HG02938 (cell line): ENCODE data around the gene NREP.
"Not testable (repeated sequence)": the region's sequence is repeated elsewhere in the genome, so short reads cannot be mapped to it uniquely, and the experiment has no call there.

ENCODE experiments used
- ATAC-seq: cut with Tn5 transposase; IDR thresholded peaks from one replicate; pipeline ENCODE4 v1.9.1; 2021; ENCODE audit warnings: mild to moderate bottlenecking, moderate library complexity; ENCODE audit not compliant: unreplicated experiment

The NREP gene

DNA sequence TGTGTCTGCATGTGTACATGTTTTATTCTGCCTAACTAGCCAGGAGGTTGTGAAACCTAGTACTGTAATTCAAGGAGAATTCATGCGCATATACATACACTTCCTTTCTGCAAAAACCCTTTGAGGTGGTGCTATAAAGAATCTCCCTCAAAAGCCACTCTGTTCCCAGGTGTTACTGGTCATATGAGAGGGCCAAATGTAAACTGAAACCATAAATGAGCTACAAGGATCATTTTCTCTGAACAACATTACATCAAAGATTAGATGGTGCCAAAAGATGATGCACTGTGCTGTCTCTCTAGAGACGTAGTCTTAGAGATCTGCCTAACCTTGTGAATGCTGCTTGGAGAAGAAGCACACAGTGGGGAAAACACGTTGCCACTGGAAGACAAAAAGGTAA lies 15.7 kb downstream of the NREP start:
- no peak for ATAC-seq

DNA sequence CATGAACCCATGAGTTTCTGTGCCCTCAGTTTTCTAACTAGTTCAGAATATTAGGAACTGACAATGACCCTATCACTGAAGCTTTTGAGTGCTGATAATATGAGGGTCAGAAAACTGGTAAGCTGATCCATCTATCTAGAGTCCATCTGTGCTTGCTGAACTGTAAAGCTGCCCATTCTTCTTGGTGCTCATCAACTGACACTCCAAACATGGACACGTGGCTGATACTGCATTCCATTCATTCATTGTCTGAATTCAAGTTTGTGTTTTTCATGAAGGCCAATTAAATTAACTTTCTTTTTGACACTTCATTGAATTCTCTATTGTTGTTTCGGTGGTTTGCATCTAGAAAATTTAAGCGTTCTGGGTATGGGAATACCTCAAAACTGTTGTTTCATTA lies 17.6 kb downstream of the NREP start:
- ATAC-seq: no peak

DNA sequence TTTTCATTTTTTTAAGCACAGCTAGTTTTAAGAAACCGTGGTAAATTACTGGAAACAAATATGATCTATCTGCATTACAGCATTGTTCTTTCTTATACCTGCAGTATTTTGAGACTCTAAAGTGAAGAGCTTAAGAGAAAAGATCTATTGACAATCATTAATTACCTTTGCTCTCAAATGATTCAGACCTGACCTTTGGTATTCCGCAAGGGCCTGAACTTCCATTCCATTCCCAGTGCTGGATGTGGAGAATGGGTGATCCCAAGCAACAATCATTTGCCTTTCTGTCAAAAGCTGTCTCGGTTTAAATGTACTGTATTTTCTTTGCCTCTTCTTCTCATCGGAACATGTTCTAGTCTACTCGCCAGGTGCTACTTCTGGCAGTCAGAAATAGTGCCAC lies 18.9 kb downstream of the NREP start:
- no peak for ATAC-seq

- ATAC-seq: no peak
Observed at GRCh38 chr5:111737716-111738115, 19.3 kb downstream of the NREP start.

DNA sequence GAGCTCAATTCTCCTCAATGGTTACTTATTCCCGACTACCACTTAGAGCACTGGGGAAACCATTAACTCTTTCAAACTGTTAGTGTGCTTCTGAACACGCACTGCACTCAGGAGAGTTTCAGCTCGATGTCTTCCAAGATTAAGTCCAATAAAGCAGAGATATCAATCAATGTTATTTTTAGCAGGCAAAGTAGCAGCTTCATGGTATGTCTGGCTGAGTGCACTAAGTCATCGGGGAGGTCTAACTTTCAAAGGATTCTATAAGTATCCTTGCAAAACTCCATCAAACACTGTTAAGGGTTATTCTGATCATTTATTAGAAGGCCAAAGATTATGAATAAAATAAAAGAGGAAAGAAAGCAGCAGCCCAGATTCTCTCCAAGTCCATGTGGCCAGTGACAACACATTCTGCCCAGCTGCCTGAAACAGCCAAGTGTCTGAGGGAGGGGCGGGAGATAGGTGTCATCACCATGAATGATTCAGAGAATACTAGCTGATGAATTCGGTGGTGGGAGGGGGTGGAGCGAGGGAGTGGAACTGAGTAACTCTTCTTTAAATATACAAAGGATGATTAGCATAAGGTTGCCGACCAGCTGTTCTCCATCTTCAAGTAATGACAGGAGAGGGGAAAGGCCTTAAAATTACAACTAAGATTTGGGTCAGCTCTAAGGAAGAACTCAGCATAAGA lies 21.3 kb downstream of the NREP start:
- ATAC-seq: no peak

GRCh38 chr5:111734597-111734996 lies 22.4 kb downstream of the NREP start:
- ATAC-seq: no peak

DNA sequence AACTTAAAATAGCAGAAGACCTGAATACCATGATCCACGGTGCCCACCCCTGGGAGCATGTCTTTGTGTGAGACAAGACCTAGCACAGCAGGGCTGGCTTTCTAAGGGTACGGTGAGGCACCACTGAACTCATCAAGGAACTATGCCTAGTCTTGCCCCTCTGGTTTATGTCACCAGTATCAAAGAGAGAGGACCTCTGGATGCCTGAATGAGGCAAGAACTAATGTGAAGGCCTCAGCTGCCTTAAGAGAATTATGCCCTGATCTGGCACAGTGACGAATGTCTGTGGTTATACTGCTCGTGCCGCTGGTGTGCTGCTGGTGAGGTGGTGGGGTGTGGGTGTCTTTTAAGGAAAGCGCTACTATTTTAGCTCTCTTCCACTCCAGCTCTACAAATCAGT lies 23.0 kb downstream of the NREP start:
- no peak for ATAC-seq

- ATAC-seq: no peak
Observed at GRCh38 chr5:111733571-111733970, 23.4 kb downstream of the NREP start.

DNA sequence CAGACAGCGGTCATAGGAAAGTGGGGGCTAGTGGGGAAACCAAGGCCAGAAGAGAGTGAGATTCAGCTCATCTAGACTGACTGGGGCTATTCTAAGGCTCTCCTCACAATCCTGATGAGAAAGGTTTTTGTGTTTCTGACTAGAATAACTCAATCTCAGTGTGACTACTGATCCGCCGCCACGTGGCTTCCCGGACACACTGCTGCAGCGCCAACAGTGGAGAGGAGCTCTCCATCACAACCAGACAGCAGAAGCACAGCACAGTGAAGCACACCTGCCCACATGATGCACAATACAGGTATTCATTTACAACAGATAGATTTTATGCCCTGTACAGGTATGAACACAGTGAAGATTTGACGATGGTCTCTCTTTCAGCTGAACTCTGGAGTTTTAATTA lies 25.4 kb downstream of the NREP start:
- ATAC-seq: no peak

- ATAC-seq: no peak
Observed at GRCh38 chr5:111730659-111731382, 26.2 kb downstream of the NREP start.

GRCh38 chr5:111728941-111729340 lies 28.1 kb downstream of the NREP start:
- no peak for ATAC-seq

DNA sequence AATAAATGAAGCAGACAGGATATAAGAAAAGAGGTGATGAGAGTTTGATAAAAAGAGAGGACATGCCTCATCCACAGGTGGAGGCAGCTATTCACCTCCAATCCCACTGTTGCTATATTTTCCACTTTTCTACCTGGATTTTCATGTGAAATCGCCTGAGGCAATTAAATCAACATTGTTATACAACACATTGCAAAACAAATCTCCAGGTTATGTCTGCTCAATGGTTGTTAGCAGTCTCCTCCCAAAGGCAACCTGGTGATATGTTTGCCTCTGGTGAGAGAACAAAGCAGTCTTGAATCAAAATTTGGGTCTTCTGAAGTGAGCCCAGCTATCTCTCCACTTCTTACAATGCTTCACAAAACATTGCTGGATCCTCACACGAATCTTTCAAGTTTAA lies 30.0 kb downstream of the NREP start:
- ATAC-seq: no peak

- no peak for ATAC-seq
Observed at GRCh38 chr5:111722140-111722539, 34.9 kb downstream of the NREP start.

DNA sequence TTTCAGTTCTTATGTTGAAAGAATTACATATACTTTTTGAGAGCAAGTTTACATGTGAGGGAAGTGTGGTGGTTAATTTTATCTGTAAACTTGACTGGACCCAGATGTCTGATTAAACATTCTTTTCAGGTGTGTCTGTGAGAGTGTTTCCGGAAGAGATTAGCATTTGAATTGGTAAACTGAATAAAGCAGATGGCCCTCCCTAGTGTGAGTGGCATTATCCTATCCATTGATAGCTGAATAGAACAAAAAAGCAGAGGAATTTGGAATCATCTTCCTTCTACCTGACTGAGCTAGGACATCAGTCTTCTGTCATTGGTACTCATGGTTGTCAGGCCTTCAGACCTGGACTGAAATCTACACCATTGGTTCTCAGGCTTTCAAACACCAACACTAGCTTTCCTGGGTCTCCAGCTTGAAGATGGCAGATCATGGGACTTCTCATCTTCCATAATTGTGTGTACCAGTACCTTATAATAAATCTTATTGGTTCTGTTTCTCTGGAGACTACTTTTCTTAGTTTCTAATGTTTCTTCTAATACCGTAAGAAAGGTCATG lies 36.6 kb downstream of the NREP start:
- no peak for ATAC-seq

DNA sequence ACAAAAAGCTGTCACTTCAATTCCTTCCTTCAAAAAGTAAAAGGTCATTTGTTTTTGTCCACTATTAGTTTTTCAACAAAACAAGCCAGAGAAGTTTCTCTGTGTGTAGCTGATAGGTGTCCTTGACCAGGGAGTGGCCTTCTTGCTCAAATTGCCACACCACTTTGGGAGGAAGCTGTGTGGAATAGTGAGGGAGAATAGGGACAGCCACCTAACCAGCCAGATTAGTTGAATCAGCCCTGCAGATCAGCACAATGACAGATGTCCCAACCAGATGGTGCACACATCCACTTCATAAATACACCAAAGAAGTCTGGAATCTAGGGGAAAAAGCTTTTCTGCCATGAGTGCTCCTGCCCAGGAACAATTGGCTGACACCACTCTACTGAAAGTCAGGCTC lies 37.2 kb downstream of the NREP start:
- ATAC-seq: no peak

DNA sequence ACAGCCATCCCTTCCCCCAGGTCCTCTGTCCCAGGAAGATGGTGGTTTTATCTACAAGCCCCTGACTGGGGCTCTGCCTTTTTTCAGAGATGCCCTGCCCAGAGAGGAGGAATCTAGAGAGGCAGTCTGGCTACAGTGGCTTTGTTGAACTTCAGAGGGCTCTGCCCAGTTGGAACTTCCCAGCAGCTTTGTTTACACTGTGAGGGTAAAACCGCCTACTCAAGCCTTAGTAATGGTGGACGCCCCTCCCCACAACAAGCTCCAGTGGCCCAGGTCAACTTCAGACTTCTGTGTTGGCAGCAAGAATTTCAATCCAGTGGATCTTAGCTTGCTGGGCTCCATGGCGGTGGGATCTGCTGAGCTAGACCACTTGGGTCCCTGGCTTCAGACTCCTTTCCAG lies 40.2 kb downstream of the NREP start:
- not testable (repeated sequence) for ATAC-seq

GRCh38 chr5:111707630-111708164 lies 49.3 kb downstream of the NREP start:
- ATAC-seq: no peak

DNA sequence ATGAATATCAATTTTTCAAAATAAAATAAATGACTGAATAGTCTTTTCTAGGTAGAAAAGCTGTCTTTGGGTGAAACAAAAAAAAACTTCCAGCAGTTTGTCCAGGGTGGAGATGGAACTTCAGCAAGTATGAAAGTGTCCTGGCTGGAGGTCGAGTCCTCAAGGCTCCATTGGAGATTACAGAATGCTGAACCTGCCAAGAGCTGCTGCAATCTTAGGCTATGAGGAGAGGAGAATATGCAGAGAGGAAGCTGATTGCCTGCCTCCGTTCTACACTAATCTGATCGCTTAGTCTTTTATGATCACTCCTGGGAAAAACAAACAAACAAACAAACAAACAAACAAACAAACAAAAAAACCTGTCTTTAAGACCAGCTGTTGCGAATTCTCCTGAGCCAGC lies 50.6 kb downstream of the NREP start:
- no peak for ATAC-seq

DNA sequence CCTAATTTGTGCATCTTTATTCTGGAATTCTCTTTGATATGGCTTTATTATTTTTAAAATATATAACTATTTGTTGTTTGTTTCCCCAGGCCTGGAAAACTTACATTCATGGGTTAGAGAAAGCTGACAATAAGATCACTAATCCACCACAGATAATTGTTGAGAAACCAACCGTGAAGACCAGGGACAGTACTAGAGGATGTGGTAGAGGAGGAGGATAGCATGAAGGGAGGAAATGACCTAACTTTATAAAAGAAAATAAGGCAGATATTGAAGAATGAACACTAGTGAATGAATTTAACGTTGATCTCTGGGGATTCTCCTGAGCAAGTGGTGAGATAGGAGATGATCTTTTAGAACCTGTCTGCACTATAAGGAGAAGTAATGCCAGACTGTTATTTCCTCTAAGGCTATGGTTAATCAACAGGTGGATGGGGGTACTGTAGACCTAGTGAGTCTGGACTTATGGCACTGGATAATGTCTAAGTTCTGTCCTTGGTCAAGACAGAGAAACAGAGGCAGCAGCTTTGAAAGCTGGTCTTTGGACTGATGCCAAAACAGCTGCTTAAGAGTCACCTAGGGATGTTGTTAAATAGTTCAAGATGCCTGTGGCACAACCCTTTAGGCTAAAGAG lies 52.4 kb downstream of the NREP start:
- peak; percentile 52 for ATAC-seq

GRCh38 chr5:111703662-111704061 lies 53.3 kb downstream of the NREP start:
- peak; percentile 93 for ATAC-seq

DNA sequence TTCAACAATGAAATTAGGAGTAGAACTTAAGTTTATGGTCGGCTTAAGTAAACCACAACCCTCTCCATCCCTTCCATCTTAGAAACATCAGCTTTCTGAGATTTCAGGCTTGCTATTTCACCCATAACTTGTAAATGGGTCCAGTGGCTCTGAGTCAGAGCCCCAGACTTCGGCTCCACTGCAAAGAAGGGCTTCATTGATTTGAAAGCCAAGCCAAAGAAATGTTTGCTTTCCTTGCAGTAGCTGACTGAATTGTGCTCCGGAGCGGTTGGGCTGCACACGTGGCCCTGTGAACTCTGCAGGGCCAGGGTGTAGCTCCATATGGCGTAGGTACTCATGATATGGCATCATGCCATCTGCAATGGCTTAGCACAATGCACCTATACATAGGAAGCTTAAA lies 57.0 kb downstream of the NREP start:
- no peak for ATAC-seq

GRCh38 chr5:111699324-111699723 lies 57.7 kb downstream of the NREP start:
- no peak for ATAC-seq
